ENCODE data around the gene PGAP6.
A peak's percentile ranks its signal among the peaks of the same experiment; 100 is the strongest.
"Not testable (repeated sequence)": the region's sequence is repeated elsewhere in the genome, so short reads cannot be mapped to it uniquely, and the experiment has no call there.

Gene PGAP6

GRCh38 chr16:369275-369865 is 12.4 kb downstream of the PGAP6 start:
- DNase-seq (ENCODE audit: low read depth, low spot score) = no peak
- no peak overlapping the region for H3K27ac ChIP-seq

- no peak overlapping the region for H3K27ac ChIP-seq
- DNase-seq (ENCODE audit: low read depth, low spot score) = no peak
These were observed 13.2 kb downstream of the PGAP6 start for GRCh38 chr16:368388-369158.

GRCh38 chr16:367333-367903 is 14.4 kb downstream of the PGAP6 start:
- DNase-seq (ENCODE audit: low read depth, low spot score) = no peak

GRCh38 chr16:366476-366875 is 15.3 kb downstream of the PGAP6 start:
- DNase-seq (ENCODE audit: low read depth, low spot score) = no peak
- H3K27ac ChIP-seq = no peak overlapping the region

More at GRCh38 chr16:367333-367903, 14.4 kb downstream of the PGAP6 start:
- H3K27ac ChIP-seq = no peak overlapping the region

- no peak for DNase-seq (ENCODE audit: low read depth, low spot score)
- H3K27ac ChIP-seq = no peak overlapping the region
These were observed 16.9 kb downstream of the PGAP6 start for GRCh38 chr16:364595-365491.

GRCh38 chr16:363766-364490 is 17.9 kb downstream of the PGAP6 start:
- no peak overlapping the region for H3K27ac ChIP-seq
- DNase-seq (ENCODE audit: low read depth, low spot score) = no peak

- no peak for DNase-seq (ENCODE audit: low read depth, low spot score)
- no peak overlapping the region for H3K27ac ChIP-seq
These were observed 18.5 kb downstream of the PGAP6 start for GRCh38 chr16:363110-363765.

- not testable (repeated sequence) for H3K27ac ChIP-seq; DNase-seq (ENCODE audit: low read depth, low spot score)
These were observed 19.1 kb downstream of the PGAP6 start for GRCh38 chr16:362702-362999.

- no peak overlapping the region for H3K27ac ChIP-seq
- DNase-seq (ENCODE audit: low read depth, low spot score) = peak; percentile 29
These were observed 19.7 kb downstream of the PGAP6 start for GRCh38 chr16:361872-362701.

- DNase-seq (ENCODE audit: low read depth, low spot score) = no peak
- H3K27ac ChIP-seq = no peak overlapping the region
These were observed 20.4 kb downstream of the PGAP6 start for GRCh38 chr16:361341-361871.

GRCh38 chr16:360698-361336 is 21.0 kb downstream of the PGAP6 start:
- DNase-seq (ENCODE audit: low read depth, low spot score) = no peak
- H3K27ac ChIP-seq = no peak overlapping the region

GRCh38 chr16:359871-360697 is 21.7 kb downstream of the PGAP6 start:
- DNase-seq (ENCODE audit: low read depth, low spot score) = no peak
- H3K27ac ChIP-seq = no peak overlapping the region

- DNase-seq (ENCODE audit: low read depth, low spot score) = no peak
- H3K27ac ChIP-seq = no peak overlapping the region
These were observed 22.6 kb downstream of the PGAP6 start for GRCh38 chr16:359067-359763.

- no peak overlapping the region for H3K27ac ChIP-seq
- DNase-seq (ENCODE audit: low read depth, low spot score) = no peak
These were observed 25.0 kb downstream of the PGAP6 start for GRCh38 chr16:356741-357140.

GRCh38 chr16:354971-355461 is 26.8 kb downstream of the PGAP6 start:
- DNase-seq (ENCODE audit: low read depth, low spot score) = no peak

GRCh38 chr16:354291-354881 is 27.4 kb downstream of the PGAP6 start:
- peak overlapping the region; percentile 93 for H3K27ac ChIP-seq
- peak; percentile 83 for DNase-seq (ENCODE audit: low read depth, low spot score)

More at GRCh38 chr16:354971-355461, 26.8 kb downstream of the PGAP6 start:
- peak overlapping the region; percentile 93 for H3K27ac ChIP-seq
